Measurements from ENCODE around the gene KCNIP4.

DNA sequence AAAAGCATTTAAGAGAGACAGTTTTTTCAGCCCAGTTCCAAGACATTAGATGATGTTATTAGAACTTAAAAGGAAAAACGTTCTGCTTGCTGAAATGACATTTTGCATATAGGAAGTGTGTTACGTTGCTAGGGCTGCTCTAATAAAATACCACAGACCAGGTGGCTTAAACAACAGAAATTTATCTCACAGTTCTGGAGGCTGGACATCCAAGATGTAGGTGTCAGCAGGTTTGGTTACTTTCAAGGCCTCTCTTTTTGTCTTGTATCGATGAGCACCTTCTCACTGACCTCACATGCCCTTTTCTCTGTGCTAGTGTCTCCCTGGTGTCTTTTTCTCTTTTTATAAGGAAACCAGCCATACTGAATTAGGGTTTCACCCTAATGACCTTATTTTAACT is 1043.6 kb downstream of the KCNIP4 start:
- TF ChIP-seq POLR2A (IDR thresholded peaks at IDR 0.05; ENCODE audit: low read depth): no peak
- TF ChIP-seq, protein P1, sequence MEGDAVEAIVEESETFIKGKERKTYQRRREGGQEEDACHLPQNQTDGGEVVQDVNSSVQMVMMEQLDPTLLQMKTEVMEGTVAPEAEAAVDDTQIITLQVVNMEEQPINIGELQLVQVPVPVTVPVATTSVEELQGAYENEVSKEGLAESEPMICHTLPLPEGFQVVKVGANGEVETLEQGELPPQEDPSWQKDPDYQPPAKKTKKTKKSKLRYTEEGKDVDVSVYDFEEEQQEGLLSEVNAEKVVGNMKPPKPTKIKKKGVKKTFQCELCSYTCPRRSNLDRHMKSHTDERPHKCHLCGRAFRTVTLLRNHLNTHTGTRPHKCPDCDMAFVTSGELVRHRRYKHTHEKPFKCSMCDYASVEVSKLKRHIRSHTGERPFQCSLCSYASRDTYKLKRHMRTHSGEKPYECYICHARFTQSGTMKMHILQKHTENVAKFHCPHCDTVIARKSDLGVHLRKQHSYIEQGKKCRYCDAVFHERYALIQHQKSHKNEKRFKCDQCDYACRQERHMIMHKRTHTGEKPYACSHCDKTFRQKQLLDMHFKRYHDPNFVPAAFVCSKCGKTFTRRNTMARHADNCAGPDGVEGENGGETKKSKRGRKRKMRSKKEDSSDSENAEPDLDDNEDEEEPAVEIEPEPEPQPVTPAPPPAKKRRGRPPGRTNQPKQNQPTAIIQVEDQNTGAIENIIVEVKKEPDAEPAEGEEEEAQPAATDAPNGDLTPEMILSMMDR (IDR thresholded peaks at IDR 0.05): no peak
- no peak for TF ChIP-seq POLR2AphosphoS5 (IDR thresholded peaks at IDR 0.05)
- TF ChIP-seq EP300 (IDR thresholded peaks at IDR 0.05): no peak

Data from esophagus muscularis mucosa (tissue), 4 donors.